DMS79 (cell line): ENCODE data around the gene PIAS4.

Experiments used
- DNase-seq: peaks from one replicate; lab custom pipeline; 2025; lab: John Stamatoyannopoulos, UW

Gene PIAS4

DNA sequence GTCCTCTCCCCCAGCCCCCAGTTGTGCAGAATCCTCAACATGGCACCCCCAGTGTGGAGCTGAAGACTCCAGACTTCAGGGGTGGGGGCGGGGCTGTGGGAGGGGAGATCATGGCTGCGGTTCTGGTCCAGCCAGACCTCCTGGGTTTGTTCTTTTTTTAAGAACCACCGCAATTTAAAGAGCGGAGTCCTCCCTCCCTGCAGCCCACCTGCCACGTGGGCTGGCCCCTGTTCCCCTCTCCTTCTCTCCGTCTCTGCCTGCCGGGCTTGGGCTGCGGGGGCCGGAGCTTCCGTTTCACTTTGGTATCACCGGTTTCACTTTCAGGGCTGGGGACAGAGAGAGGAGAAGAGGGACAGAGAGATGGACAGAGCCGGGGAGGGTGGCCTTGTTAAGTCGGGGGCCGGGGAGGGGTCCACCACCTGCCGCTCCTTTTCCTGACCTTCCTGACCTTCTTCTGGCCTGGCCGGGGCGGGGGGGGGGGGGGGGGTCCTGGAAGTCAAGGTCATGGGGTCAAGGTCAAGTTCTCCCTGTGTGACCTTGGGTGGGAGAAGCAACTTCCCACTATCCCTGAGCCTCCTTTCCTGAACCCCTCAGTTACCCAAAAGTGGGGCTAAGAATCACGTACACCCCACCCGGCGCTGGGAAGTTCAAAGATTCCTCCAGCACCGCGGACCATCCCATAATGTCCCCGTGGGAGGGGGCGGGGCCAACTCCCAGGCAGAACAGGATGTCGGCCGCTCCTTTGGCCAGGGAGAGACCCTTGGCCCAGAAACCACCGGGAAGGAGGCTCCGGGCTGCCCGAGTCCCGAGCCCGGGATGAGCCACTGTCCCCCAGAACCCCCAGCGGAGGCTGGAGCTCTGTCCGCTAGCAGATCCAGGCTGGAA lies 70.5 kb downstream of the PIAS4 start:
- no peak for DNase-seq

DNA sequence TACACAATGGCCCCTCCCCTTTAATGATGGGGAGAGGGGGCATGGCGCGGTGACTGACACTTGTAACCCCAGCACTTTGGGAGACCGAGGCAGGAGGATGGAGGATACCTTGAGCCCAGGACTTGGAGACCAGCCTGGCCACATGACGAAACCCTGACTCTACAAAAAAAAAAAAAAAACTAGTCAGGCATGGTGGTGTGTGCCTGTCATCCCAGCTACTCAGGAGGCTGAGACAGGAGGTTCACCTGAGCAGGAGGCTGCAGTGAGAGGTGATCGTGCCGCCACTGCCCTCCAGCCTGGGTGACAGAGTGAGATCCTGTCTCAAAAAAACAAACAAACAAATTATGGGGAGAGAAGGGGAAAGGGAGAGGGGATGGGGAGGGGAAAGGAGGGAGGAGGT lies 72.9 kb downstream of the PIAS4 start:
- DNase-seq: no peak

DNA sequence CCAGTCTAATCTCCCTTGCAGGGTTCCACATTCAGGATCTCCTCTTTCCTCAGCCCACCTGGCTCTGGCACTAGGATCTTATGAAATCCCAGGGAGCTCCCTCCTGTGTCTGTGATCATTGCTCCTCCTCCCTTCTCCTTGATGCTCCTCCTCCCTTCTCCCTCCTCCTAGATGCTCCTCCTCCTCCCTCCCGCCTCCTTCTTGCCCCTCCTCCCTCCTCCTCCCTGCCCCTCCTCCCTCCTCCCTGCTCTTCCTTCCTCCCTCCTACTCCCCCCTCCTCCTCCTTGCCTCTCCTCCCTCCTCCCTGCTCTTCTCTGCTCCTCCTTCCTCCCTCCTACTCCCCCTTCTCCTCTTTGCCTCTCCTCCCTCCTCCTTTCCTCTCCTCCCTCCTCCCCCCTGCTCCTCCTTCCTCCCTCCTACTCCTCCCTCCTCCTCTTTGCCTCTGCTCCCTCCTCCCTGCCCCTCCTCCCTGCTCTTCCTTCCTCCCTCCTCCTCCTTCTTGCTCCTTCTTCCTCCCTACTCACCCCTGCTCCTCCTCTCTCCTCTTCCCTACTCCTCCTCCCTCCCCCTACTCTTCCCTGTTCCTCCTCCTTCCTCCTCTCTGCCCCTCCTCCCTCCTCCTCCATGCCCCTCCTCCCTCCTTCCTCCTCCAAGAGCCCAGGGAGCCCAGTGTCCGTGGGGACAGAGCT lies 74.0 kb downstream of the PIAS4 start:
- no peak for DNase-seq

GRCh38 chr19:4082172-4082571 lies 74.6 kb downstream of the PIAS4 start:
- DNase-seq: no peak

DNA sequence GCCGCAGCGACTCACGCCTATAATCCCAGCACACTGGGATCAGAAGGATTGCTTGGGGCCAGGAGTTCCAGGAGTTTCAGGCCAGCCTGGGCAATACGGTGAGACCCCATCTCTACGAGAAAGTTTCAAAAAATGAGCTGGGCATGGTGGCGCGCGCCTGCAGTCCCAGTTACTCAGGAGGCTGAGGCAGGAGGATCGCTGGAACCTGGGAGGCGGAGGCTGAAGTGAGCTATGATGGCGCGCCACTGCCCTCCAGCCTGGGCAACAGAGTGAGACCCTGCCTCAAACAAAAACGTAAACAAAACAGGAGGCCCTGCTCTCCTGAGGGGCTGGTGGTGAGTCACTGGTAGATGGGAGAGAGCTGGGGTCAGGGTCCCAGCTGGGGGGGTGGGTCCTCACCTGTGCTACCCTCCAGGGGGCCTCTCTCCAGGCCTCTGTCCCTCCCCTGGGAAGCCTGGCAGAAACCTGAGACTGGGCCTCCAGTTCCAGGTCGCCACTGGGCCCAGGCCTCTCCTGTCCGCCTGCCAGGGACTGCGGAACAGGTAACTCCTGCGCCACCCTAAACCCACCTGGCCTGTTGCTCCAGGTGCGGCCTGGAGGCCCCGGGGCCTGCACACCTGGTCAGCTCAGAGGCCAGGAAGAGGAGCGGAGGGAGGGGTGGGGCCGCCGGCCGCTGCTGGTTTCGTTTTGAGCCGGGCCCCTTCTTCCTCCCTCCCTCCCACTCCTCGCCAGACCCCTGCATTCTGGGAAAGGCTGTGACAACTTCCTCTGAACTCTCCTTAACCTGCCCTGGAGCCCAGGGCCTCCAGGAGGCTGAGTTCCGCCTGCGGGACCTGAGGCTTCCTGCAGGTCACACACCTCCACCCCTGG lies 76.4 kb downstream of the PIAS4 start:
- no peak for DNase-seq

- DNase-seq: no peak
Observed at GRCh38 chr19:4084547-4084877, 77.0 kb downstream of the PIAS4 start.

DNA sequence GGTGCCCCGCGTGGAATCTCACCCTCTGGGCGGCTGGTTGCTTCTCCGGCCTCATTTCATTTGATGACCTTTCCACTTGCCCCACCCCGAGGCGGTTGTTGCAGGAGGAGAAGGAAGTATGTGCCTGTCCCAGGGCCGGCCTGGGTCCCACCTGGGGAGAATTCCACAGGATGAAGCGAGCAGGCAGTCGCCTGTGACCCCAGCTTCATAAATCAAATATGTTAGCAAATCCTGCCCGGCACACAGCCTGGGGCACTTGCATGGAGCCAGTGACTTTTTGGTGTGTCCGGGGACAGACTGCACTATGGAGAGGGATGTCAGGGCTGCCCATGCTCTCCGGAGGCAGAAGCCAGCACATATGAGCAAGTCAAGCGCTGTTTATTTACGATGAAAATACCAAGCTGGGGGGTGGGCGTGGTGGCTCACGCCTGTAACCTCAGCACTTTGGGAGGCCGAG lies 78.9 kb downstream of the PIAS4 start:
- no peak for DNase-seq

DNA sequence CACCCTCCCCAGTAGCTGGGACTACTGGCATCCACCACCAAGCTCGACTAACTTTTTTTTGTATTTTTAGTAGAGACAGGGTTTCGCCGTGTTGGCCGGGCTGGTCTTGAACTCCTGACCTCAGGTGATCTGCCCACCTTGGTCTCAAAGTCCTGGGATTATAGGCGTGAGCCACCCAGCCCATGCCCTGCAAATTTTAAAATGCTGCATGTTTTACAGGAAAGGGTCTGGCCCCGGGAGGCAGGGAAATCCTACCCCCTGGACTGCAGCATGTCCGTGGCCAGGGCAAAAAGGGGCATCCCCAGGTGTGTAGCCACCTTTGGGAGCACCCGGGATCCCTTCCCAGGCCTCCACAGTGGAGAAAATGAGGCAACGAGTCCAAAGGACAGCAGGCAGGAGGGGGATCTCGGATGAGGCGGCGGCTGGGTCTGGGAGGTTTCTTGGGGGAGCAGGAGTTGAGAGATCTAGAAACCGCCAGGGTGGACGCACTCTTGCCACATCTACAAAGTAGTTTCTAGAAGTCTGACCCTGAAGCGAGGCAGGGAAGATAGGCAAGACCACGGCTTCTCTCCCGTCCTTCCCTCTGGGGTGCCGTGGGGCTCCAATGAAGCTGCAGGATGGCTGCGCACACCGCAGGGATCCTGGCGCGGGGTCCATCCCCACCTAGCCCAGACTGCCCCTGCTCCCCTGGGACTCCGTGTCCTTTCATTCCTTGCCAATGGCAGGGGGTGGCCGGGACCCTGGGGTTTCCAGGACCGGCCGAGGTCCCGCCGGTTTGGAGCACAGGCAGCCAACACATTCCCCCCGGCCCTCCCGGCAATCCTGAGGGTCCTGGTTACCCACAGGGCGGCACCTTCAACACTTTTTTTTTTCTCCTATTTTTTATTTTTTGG lies 80.5 kb downstream of the PIAS4 start:
- DNase-seq: no peak

DNA sequence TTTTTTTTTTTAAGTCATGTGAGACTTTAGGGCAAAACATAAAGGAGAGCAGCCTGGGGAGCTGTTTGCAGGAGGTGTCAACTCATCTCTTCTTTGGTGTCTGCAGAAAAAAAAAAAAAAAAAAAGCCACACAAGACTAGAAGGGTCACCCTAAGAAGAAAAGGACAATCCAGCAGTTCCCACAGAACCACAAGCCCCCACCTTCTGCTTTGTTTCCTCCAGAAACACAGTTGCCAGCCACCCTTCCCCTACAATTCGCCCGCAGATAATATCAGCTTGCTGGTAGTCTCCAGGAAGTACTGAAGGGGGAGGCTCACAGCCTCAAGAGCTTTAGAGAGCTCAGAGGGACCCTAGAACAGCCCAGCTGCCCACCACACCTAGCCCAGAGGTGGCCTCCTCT lies 81.4 kb downstream of the PIAS4 start:
- no peak for DNase-seq
